HG03439 (cell line): ENCODE measurements around the gene ABCB9.

Experiments used
- ATAC-seq: cut with Tn5 transposase; IDR thresholded peaks from one replicate; pipeline ENCODE4 v1.9.1; 2021; ENCODE audit warnings: mild to moderate bottlenecking, moderate library complexity; ENCODE audit not compliant: unreplicated experiment

ABCB9 gene

DNA sequence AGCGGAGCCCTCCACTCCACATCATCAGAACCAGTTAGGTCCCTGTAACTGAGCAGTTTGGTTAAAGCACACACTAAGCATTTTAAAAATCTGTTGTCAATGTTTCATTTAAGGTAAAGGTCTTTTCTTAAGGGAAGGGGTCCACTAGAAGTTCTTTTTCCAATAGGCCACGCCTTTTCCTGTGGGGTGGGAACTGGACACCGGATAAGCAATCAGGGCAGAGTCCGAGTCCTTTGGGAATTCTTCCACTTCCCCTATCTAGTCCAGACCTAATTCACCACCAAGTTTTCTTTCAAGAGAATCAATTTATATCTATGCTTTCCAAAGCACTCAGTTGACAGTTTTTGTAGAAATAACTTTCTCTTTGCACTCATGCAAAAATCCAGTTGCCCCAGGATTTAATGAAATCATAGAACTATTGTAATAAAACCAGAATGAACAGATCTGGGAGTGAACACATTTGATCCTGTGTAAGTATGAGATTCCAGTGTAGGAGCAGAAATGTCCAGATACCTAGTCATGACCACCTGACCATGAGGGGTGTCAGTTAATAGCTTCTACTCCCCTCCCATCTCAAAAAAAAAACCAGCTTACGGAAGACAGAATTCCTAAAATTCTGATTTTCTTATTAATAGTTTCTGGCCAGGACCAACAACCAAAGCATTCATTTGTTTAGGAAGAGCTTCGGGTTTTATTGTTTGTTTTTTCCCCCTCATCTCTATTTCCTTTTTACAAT lies 82.0 kb downstream of the ABCB9 start:
- ATAC-seq = no peak

DNA sequence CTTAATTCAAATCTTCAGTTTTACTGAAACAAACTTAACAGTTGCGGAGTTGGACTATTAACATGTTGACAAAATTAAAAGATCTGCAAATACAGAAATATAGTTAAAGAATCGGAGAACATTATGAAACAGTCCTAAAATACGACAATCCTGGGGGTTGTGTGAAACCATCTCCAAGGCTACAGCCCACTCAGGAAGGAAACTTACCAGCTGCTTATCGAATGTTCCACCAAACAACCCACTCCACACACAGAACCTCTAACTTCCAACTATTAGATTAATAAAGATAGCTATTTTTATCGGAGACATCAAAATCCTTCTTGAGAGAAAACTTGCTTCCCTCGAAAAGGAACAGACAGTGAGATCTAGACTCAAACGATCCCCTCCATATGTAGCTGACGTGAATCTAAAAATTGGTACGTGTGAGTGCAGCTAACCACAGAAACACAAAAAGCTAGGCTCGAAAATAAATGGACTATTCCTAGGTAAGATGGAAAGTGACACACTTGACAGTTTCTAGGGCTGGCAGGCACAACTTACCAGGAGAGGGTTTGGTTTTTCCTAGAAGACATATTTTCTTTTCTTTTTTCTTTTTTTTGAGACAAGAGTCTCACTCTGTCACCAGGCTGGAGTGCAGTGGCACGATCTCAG lies 83.2 kb downstream of the ABCB9 start:
- ATAC-seq = no peak

DNA sequence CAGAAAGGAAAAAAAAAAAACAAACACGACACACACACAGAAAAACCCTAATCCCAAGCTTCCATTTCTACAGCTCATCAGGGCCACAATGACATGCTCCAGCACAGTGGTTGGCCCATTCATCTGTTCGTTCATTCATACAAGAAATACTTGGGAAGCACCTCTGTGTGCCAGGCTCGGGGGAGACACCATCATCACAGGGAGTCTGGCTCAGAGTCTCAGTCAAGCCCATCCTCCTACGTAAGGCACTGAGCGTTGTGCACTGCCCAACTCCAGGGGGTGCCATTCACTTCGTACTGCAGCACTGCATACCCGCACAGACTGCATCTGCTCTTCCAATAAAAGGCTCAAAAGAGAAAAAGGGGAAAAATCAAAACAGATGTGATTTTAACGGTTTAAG lies 85.6 kb downstream of the ABCB9 start:
- ATAC-seq = no peak

GRCh38 chr12:122880155-122880667 lies 86.1 kb downstream of the ABCB9 start:
- no peak for ATAC-seq
